HG03439 (cell line): Measurements from ENCODE around the gene ZNF442.
"Not testable (repeated sequence)": the region's sequence is repeated elsewhere in the genome, so short reads cannot be mapped to it uniquely, and the experiment has no call there.

Source experiments
- ATAC-seq: cut with Tn5 transposase; IDR thresholded peaks from one replicate; pipeline ENCODE4 v1.9.1; 2021; ENCODE audit warnings: mild to moderate bottlenecking, moderate library complexity; ENCODE audit not compliant: unreplicated experiment

ZNF442 gene

GRCh38 chr19:12365236-12366162 lies at the start of gene ZNF442:
ZNF442 (minus strand) TSS chr19:12365683; CDS start chr19:12363631, 2,052 bp downstream.
- peak; percentile 78 for ATAC-seq

- ATAC-seq: no peak
These were observed 46.4 kb upstream of the ZNF442 start for GRCh38 chr19:12411893-12412292.

GRCh38 chr19:12400633-12401502 lies 35.4 kb upstream of the ZNF442 start, which contains the start of gene ZNF799:
ZNF799 (minus strand) TSS chr19:12401271; CDS start chr19:12401070, 201 bp downstream.
- peak; percentile 85 for ATAC-seq

GRCh38 chr19:12399901-12400632 lies 34.6 kb upstream of the ZNF442 start:
- peak; percentile 39 for ATAC-seq

GRCh38 chr19:12391148-12391547 lies 25.7 kb upstream of the ZNF442 start:
- not testable (repeated sequence) for ATAC-seq

GRCh38 chr19:12386365-12386764 lies 20.9 kb upstream of the ZNF442 start:
- not testable (repeated sequence) for ATAC-seq

GRCh38 chr19:12380444-12380737 lies 14.9 kb upstream of the ZNF442 start:
- ATAC-seq: no peak

GRCh38 chr19:12379732-12380443 lies 14.4 kb upstream of the ZNF442 start:
- no peak for ATAC-seq

GRCh38 chr19:12374026-12374425 lies 8.5 kb upstream of the ZNF442 start:
- no peak for ATAC-seq

GRCh38 chr19:12364391-12365235 lies 870 bp downstream of the ZNF442 start:
- no peak for ATAC-seq

GRCh38 chr19:12362236-12362635 lies 3.2 kb downstream of the ZNF442 start:
- ATAC-seq: not testable (repeated sequence)

- no peak for ATAC-seq
These were observed 12.1 kb downstream of the ZNF442 start for GRCh38 chr19:12353375-12353774.

- no peak for ATAC-seq
These were observed 14.6 kb downstream of the ZNF442 start for GRCh38 chr19:12350890-12351197.

GRCh38 chr19:12350185-12350889 lies 15.1 kb downstream of the ZNF442 start:
- no peak for ATAC-seq

GRCh38 chr19:12346896-12347295 lies 18.6 kb downstream of the ZNF442 start:
- ATAC-seq: no peak

- no peak for ATAC-seq
These were observed 20.3 kb downstream of the ZNF442 start for GRCh38 chr19:12345197-12345596.

- ATAC-seq: peak; percentile 95
These were observed 32.0 kb downstream of the ZNF442 start, which contains the start of gene ZNF563 for GRCh38 chr19:12333162-12334159. ZNF563 (minus strand) TSS chr19:12333633; CDS start chr19:12333482, 151 bp downstream.
